Stimulated activated CD8-positive, alpha-beta memory T cell treated with anti-CD3 and anti-CD28 coated beads, Interleukin-2, amount 100 ng/mL, for 1 hour (primary cell): Measurements from ENCODE around the gene CBFA2T2.
"Not testable (repeated sequence)": the region's sequence is repeated elsewhere in the genome, so short reads cannot be mapped to it uniquely, and the experiment has no call there.

ENCODE experiments used
- DNase-seq, 2 donors: peaks; one replicate each; pipeline ENCODE4 v3.0.0-alpha.2; 2020; ENCODE audit warnings: low read depth in 2 of 2

Gene CBFA2T2

GRCh38 chr20:33622705-33623365 lies 132.9 kb downstream of the CBFA2T2 start:
- no peak for DNase-seq

- no peak for DNase-seq
Observed at GRCh38 chr20:33624399-33624798, 134.5 kb downstream of the CBFA2T2 start.

GRCh38 chr20:33626190-33626589 lies 136.3 kb downstream of the CBFA2T2 start:
- no peak for DNase-seq

- no peak for DNase-seq
Observed at GRCh38 chr20:33627577-33628216, 137.8 kb downstream of the CBFA2T2 start.

- DNase-seq: no peak
Observed at GRCh38 chr20:33629533-33629932, 139.6 kb downstream of the CBFA2T2 start.

GRCh38 chr20:33629979-33630378 lies 140.1 kb downstream of the CBFA2T2 start:
- DNase-seq: no peak

- no peak for DNase-seq
Observed at GRCh38 chr20:33630507-33630906, 140.6 kb downstream of the CBFA2T2 start.

GRCh38 chr20:33631910-33632309 lies 142.0 kb downstream of the CBFA2T2 start:
- not testable (repeated sequence) for DNase-seq

- no peak for DNase-seq
Observed at GRCh38 chr20:33635341-33635740, 145.4 kb downstream of the CBFA2T2 start.

GRCh38 chr20:33636776-33637175 lies 146.9 kb downstream of the CBFA2T2 start:
- DNase-seq: no peak

- no peak for DNase-seq
Observed at GRCh38 chr20:33640287-33640686, 150.4 kb downstream of the CBFA2T2 start.

GRCh38 chr20:33644313-33645071 lies 154.6 kb downstream of the CBFA2T2 start:
- DNase-seq: no peak

GRCh38 chr20:33645072-33645358 lies 155.1 kb downstream of the CBFA2T2 start:
- DNase-seq: no peak

GRCh38 chr20:33645396-33645795 lies 155.5 kb downstream of the CBFA2T2 start:
- DNase-seq: no peak

- no peak for DNase-seq
Observed at GRCh38 chr20:33646191-33646590, 156.3 kb downstream of the CBFA2T2 start.

- not testable (repeated sequence) for DNase-seq
Observed at GRCh38 chr20:33646959-33647602, 157.2 kb downstream of the CBFA2T2 start.

GRCh38 chr20:33647603-33648395 lies 157.9 kb downstream of the CBFA2T2 start:
- DNase-seq: no peak

- DNase-seq: no peak
Observed at GRCh38 chr20:33648396-33649004, 158.6 kb downstream of the CBFA2T2 start.

GRCh38 chr20:33649201-33649681 lies 159.3 kb downstream of the CBFA2T2 start:
- no peak for DNase-seq

GRCh38 chr20:33650111-33650752 lies 160.3 kb downstream of the CBFA2T2 start:
- DNase-seq: no peak
